Activated T-cell treated with anti-CD3 and anti-CD28 coated beads, Interleukin-2, amount 50 U/mL, for 4 hours (primary cell): ENCODE results near the gene RNF38. TPM values are rescaled to one million over a fixed set of nuclear protein-coding genes. Genes with fewer than 3 reads are reported as not detected.

Experiments used
- total RNA-seq, 3 donors: library from RNA; stranded (reverse); gene quantifications; one replicate each; pipeline ENCODE4 v1.2.1, GENCODE V29; 2021

RNF38 gene
- total RNA-seq, 3 donors from 2014 or later, result 29.8 to 32.0 (median 31.7) TPM

Other genes with a start within 250 kb of the RNF38 start
- not detected for gene CCIN, start 230.9 kb downstream of the RNF38 start, total RNA-seq
- gene CLTA, start 209.3 kb downstream of the RNF38 start, total RNA-seq, result 100 to 1,000 TPM; 182 to 195 (median 183) TPM
- 10 to 100 TPM; 13.8 to 15.2 (median 14.3) TPM for gene GNE, start 141.8 kb downstream of the RNF38 start, total RNA-seq
- gene MELK, start 172.6 kb upstream of the RNF38 start, total RNA-seq, result 10 to 100 TPM in 1 of 3 donors, 1 to 10 TPM in 2; 8.4 to 11.6 (median 9.0) TPM